HEK293 (cell line): ENCODE data around the gene TRA2B.

Experiments used
- GLIS2 ChIP-seq: fragments of 450-650 bp; formaldehyde crosslinking; IDR thresholded peaks from 2 replicates; pipeline ENCODE4 v1.5.1; 2016; ENCODE audit warnings: missing biosample characterization, missing genetic modification characterization
- KLF10 ChIP-seq: fragments of 450-650 bp; IDR thresholded peaks from 2 replicates; pipeline ENCODE4 v1.5.1; 2018; ENCODE audit warnings: missing biosample characterization, mild to moderate bottlenecking, missing genetic modification characterization
- SCRT2 ChIP-seq: fragments of 450-650 bp; formaldehyde crosslinking; IDR thresholded peaks from 2 replicates; pipeline ENCODE4 v1.5.1; 2016; ENCODE audit warnings: missing biosample characterization, missing genetic modification characterization
- SETDB1 ChIP-seq: IDR thresholded peaks from one replicate; pipeline ENCODE4 v1.6.1; 2017; ENCODE audit warnings: mild to moderate bottlenecking, low read length, moderate library complexity, mixed read lengths; ENCODE audit not compliant: insufficient read length
- ZBTB1 ChIP-seq: fragments of 450-650 bp; formaldehyde crosslinking; IDR thresholded peaks from 2 replicates; pipeline ENCODE4 v1.5.1; 2016; ENCODE audit warnings: missing biosample characterization, missing genetic modification characterization
- ZBTB26 ChIP-seq: fragments of 450-650 bp; formaldehyde crosslinking; optimal IDR thresholded peaks from 2 replicates; pipeline ENCODE3; 2016; ENCODE audit warnings: missing biosample characterization, mild to moderate bottlenecking, missing genetic modification characterization
- ZBTB44 ChIP-seq: fragments of 450-650 bp; IDR thresholded peaks from 2 replicates; pipeline ENCODE4 v1.5.1; 2018; ENCODE audit warnings: missing biosample characterization, mild to moderate bottlenecking, missing genetic modification characterization
- ZEB2 ChIP-seq: fragments of 450-650 bp; formaldehyde crosslinking; IDR thresholded peaks from 2 replicates; pipeline ENCODE4 v1.5.1; 2016; ENCODE audit warnings: missing biosample characterization, missing genetic modification characterization
- ZNF10 ChIP-seq: fragments of 450-650 bp; formaldehyde crosslinking; IDR thresholded peaks from 2 replicates; pipeline ENCODE4 v1.5.1; 2017; ENCODE audit warnings: missing biosample characterization, missing genetic modification characterization
- ZNF146 ChIP-seq: fragments of 450-650 bp; formaldehyde crosslinking; IDR thresholded peaks from 2 replicates; pipeline ENCODE4 v1.5.1; 2016; ENCODE audit warnings: missing biosample characterization, missing genetic modification characterization
- ZNF169 ChIP-seq: fragments of 450-650 bp; formaldehyde crosslinking; IDR thresholded peaks from 2 replicates; pipeline ENCODE4 v1.5.1; 2016; ENCODE audit warnings: missing biosample characterization, missing genetic modification characterization
- ZNF24 ChIP-seq: fragments of 450-650 bp; formaldehyde crosslinking; IDR thresholded peaks from 2 replicates; pipeline ENCODE4 v1.5.1; 2016; ENCODE audit warnings: missing biosample characterization, missing genetic modification characterization
- ZNF26 ChIP-seq: fragments of 450-650 bp; formaldehyde crosslinking; IDR thresholded peaks from 2 replicates; pipeline ENCODE4 v1.5.1; 2016; ENCODE audit warnings: missing biosample characterization, missing genetic modification characterization
- ZNF335 ChIP-seq: fragments of 450-650 bp; formaldehyde crosslinking; conservative IDR thresholded peaks from 2 replicates; pipeline ENCODE4 v1.5.1; 2016; ENCODE audit warnings: missing biosample characterization, missing genetic modification characterization
- ZNF354C ChIP-seq: fragments of 450-650 bp; formaldehyde crosslinking; IDR thresholded peaks from 2 replicates; pipeline ENCODE4 v1.5.1; 2016; ENCODE audit warnings: missing biosample characterization, missing genetic modification characterization, low read depth, borderline replicate concordance
- ZNF37A ChIP-seq: fragments of 450-650 bp; IDR thresholded peaks from 2 replicates; pipeline ENCODE4 v1.5.1; 2018; ENCODE audit warnings: missing biosample characterization, missing genetic modification characterization
- ZNF426 ChIP-seq: fragments of 450-650 bp; formaldehyde crosslinking; IDR thresholded peaks from 2 replicates; pipeline ENCODE4 v1.5.1; 2017; ENCODE audit warnings: missing biosample characterization, missing genetic modification characterization, mild to moderate bottlenecking, inconsistent platforms, moderate library complexity
- ZNF433 ChIP-seq: fragments of 450-650 bp; formaldehyde crosslinking; IDR thresholded peaks from 2 replicates; pipeline ENCODE4 v1.5.1; 2016; ENCODE audit warnings: missing biosample characterization, missing genetic modification characterization, low read depth
- ZNF48 ChIP-seq: fragments of 450-650 bp; formaldehyde crosslinking; IDR thresholded peaks from 2 replicates; pipeline ENCODE4 v1.5.1; 2016; ENCODE audit warnings: missing biosample characterization, missing genetic modification characterization
- ZNF501 ChIP-seq: fragments of 450-650 bp; formaldehyde crosslinking; IDR thresholded peaks from 2 replicates; pipeline ENCODE4 v1.5.1; 2016; ENCODE audit warnings: missing biosample characterization, missing genetic modification characterization
- ZNF521 ChIP-seq: fragments of 450-650 bp; formaldehyde crosslinking; IDR thresholded peaks from 2 replicates; pipeline ENCODE4 v1.5.1; 2017; ENCODE audit warnings: missing biosample characterization, mild to moderate bottlenecking, missing genetic modification characterization
- ZNF555 ChIP-seq: fragments of 450-650 bp; formaldehyde crosslinking; conservative IDR thresholded peaks from 2 replicates; pipeline ENCODE4 v1.5.1; 2017; ENCODE audit warnings: missing biosample characterization, mild to moderate bottlenecking, missing genetic modification characterization, inconsistent platforms
- ZNF561 ChIP-seq: fragments of 450-650 bp; IDR thresholded peaks from 2 replicates; pipeline ENCODE4 v1.5.1; 2018; ENCODE audit warnings: missing biosample characterization, missing genetic modification characterization, borderline replicate concordance
- ZNF658 ChIP-seq: fragments of 450-650 bp; formaldehyde crosslinking; IDR thresholded peaks from 2 replicates; pipeline ENCODE4; 2016; ENCODE audit warnings: missing biosample characterization, missing genetic modification characterization
- ZNF670 ChIP-seq: fragments of 450-650 bp; formaldehyde crosslinking; IDR thresholded peaks from 2 replicates; pipeline ENCODE4 v1.5.1; 2016; ENCODE audit warnings: missing biosample characterization, missing genetic modification characterization, low read depth
- TF ChIP-seq, protein P1 (sequence below): fragments of 450-650 bp; formaldehyde crosslinking; conservative IDR thresholded peaks from 2 replicates; pipeline ENCODE4 v1.5.1; 2016; ENCODE audit warnings: low read depth, missing biosample characterization, missing genetic modification characterization
- TF ChIP-seq, protein P2 (sequence below): fragments of 450-650 bp; formaldehyde crosslinking; conservative IDR thresholded peaks from 2 replicates; pipeline ENCODE4 v1.5.1; 2016; ENCODE audit warnings: low read depth, missing biosample characterization, missing genetic modification characterization

TRA2B gene

GRCh38 chr3:185937689-185938374, at the start of gene TRA2B (continued):
- TF ChIP-seq, protein P1, sequence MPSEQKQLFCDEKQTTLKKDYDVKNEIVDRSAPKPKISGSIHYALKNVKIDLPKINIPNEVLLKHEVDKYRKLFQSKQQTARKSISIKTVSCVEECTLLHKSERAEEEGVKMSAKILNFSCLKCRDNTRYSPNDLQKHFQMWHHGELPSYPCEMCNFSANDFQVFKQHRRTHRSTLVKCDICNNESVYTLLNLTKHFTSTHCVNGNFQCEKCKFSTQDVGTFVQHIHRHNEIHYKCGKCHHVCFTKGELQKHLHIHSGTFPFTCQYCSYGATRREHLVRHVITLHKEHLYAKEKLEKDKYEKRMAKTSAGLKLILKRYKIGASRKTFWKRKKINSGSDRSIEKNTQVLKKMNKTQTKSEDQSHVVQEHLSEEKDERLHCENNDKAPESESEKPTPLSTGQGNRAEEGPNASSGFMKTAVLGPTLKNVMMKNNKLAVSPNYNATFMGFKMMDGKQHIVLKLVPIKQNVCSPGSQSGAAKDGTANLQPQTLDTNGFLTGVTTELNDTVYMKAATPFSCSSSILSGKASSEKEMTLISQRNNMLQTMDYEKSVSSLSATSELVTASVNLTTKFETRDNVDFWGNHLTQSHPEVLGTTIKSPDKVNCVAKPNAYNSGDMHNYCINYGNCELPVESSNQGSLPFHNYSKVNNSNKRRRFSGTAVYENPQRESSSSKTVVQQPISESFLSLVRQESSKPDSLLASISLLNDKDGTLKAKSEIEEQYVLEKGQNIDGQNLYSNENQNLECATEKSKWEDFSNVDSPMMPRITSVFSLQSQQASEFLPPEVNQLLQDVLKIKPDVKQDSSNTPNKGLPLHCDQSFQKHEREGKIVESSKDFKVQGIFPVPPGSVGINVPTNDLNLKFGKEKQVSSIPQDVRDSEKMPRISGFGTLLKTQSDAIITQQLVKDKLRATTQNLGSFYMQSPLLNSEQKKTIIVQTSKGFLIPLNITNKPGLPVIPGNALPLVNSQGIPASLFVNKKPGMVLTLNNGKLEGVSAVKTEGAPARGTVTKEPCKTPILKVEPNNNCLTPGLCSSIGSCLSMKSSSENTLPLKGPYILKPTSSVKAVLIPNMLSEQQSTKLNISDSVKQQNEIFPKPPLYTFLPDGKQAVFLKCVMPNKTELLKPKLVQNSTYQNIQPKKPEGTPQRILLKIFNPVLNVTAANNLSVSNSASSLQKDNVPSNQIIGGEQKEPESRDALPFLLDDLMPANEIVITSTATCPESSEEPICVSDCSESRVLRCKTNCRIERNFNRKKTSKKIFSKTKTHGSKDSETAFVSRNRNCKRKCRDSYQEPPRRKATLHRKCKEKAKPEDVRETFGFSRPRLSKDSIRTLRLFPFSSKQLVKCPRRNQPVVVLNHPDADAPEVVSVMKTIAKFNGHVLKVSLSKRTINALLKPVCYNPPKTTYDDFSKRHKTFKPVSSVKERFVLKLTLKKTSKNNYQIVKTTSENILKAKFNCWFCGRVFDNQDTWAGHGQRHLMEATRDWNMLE (tag by site-specific recombination): peak; percentile 73
- no peak for TF ChIP-seq ZNF433
- TF ChIP-seq ZNF169 (tag by site-specific recombination): no peak
- no peak for TF ChIP-seq SCRT2
- no peak for TF ChIP-seq ZNF555 (tag by site-specific recombination)
- no peak for TF ChIP-seq ZNF670 (tag by site-specific recombination)
- no peak for TF ChIP-seq ZNF146 (tag by site-specific recombination)
- peak; percentile 71 for TF ChIP-seq KLF10
- no peak for TF ChIP-seq ZNF37A (tag by site-specific recombination)
- TF ChIP-seq ZEB2 (tag by site-specific recombination): peak; percentile 64; the same call in 1 of the 2 replicates
- TF ChIP-seq ZNF354C: no peak
- TF ChIP-seq, protein P2, sequence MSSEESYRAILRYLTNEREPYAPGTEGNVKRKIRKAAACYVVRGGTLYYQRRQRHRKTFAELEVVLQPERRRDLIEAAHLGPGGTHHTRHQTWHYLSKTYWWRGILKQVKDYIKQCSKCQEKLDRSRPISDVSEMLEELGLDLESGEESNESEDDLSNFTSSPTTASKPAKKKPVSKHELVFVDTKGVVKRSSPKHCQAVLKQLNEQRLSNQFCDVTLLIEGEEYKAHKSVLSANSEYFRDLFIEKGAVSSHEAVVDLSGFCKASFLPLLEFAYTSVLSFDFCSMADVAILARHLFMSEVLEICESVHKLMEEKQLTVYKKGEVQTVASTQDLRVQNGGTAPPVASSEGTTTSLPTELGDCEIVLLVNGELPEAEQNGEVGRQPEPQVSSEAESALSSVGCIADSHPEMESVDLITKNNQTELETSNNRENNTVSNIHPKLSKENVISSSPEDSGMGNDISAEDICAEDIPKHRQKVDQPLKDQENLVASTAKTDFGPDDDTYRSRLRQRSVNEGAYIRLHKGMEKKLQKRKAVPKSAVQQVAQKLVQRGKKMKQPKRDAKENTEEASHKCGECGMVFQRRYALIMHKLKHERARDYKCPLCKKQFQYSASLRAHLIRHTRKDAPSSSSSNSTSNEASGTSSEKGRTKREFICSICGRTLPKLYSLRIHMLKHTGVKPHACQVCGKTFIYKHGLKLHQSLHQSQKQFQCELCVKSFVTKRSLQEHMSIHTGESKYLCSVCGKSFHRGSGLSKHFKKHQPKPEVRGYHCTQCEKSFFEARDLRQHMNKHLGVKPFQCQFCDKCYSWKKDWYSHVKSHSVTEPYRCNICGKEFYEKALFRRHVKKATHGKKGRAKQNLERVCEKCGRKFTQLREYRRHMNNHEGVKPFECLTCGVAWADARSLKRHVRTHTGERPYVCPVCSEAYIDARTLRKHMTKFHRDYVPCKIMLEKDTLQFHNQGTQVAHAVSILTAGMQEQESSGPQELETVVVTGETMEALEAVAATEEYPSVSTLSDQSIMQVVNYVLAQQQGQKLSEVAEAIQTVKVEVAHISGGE (tag by site-specific recombination): 0 out of 2 replicates have a peak, but pooled peaks have one; percentile 20
- 0 out of 2 replicates have a peak, but pooled peaks have one; percentile 41 for TF ChIP-seq ZNF658 (tag by site-specific recombination)
- TF ChIP-seq ZBTB44 (tag by site-specific recombination): no peak
- peak; percentile 61; the same call in 1 of the 2 replicates for TF ChIP-seq ZBTB1 (tag by site-specific recombination)
- TF ChIP-seq ZNF24 (tag by site-specific recombination): no peak
- no peak for TF ChIP-seq ZNF26
- TF ChIP-seq ZNF10 (tag by site-specific recombination): no peak
- no peak for TF ChIP-seq ZNF48 (tag by site-specific recombination)
- peak; percentile 56; the same call in 1 of the 2 replicates for TF ChIP-seq ZNF501 (tag by site-specific recombination)
- TF ChIP-seq ZBTB26 (tag by site-specific recombination): peak; percentile 48
- peak; percentile 88 for TF ChIP-seq ZNF561 (tag by site-specific recombination)
- no peak; the same call in 1 of the 2 replicates for TF ChIP-seq ZNF335 (tag by site-specific recombination)
- peak; percentile 69 for TF ChIP-seq SETDB1
- no peak for TF ChIP-seq ZNF521 (tag by site-specific recombination)
- TF ChIP-seq ZNF426 (tag by site-specific recombination): no peak
- TF ChIP-seq GLIS2 (tag by site-specific recombination): peak; percentile 57
